Central memory CD8-positive, alpha-beta T cell (primary cell): Measurements from ENCODE around the gene YES1.
A peak's percentile ranks its signal among the peaks of the same experiment; 100 is the strongest.
"Not testable (repeated sequence)": the region's sequence is repeated elsewhere in the genome, so short reads cannot be mapped to it uniquely, and the experiment has no call there.

Experiments
- ATAC-seq: fragments of 150-1000 bp; cut with Tn5 transposase; replicated peaks from 2 replicates; pipeline ENCODE4 v1.10.0; 2022; ENCODE audit warnings: mild to moderate bottlenecking, moderate FRiP score, moderate number of reproducible peaks; ENCODE audit not compliant: poor library complexity, severe bottlenecking; ENCODE audit errors: extremely low read depth
- DNase-seq, 2 donors: peaks; one replicate each; pipeline ENCODE4 v3.0.0; 2021; ENCODE audit warnings: low spot score in 2 of 2
- H3K27ac Mint-ChIP-seq: one replicate; pipeline ENCODE4 v1.8.0; 2022; ENCODE audit warnings: low read depth, mild to moderate bottlenecking, moderate library complexity, mixed read lengths
- H3K27me3 Mint-ChIP-seq: one replicate; pipeline ENCODE4 v1.8.0; 2022; ENCODE audit warnings: mixed read lengths
- H3K36me3 Mint-ChIP-seq: one replicate; pipeline ENCODE4 v1.8.0; 2022; ENCODE audit warnings: mild to moderate bottlenecking, moderate library complexity, mixed read lengths; ENCODE audit not compliant: insufficient read depth
- H3K4me1 Mint-ChIP-seq: one replicate; pipeline ENCODE4 v1.8.0; 2022; ENCODE audit warnings: mixed read lengths
- H3K4me3 Mint-ChIP-seq: one replicate; pipeline ENCODE4 v1.8.0; 2022; ENCODE audit warnings: mild to moderate bottlenecking, moderate library complexity, mixed read lengths
- H3K9me3 Mint-ChIP-seq: one replicate; pipeline ENCODE4 v1.8.0; 2022; ENCODE audit warnings: mixed read lengths

The YES1 gene

GRCh38 chr18:767084-767882 lies 44.8 kb downstream of the YES1 start:
- ATAC-seq (no peak), DNase-seq (no peak)
- no peaks in the 10 kb centered on the region for H3K9me3 Mint-ChIP-seq
- H3K4me1 Mint-ChIP-seq = peaks cover 24% of the 10 kb centered on the region
- H3K4me3 Mint-ChIP-seq = no peak overlapping the region
- no peaks in the 10 kb centered on the region for H3K27me3 Mint-ChIP-seq
- no peak overlapping the region for H3K27ac Mint-ChIP-seq
- peaks cover 10% of the 10 kb centered on the region for H3K36me3 Mint-ChIP-seq

GRCh38 chr18:766550-766860 lies 45.5 kb downstream of the YES1 start:
- H3K4me3 Mint-ChIP-seq = no peak overlapping the region
- H3K27me3 Mint-ChIP-seq = no peaks in the 10 kb centered on the region
- H3K27ac Mint-ChIP-seq = no peak overlapping the region
- no peak for ATAC-seq
- no peak for DNase-seq
- H3K36me3 Mint-ChIP-seq = peaks cover 10% of the 10 kb centered on the region
- H3K4me1 Mint-ChIP-seq = peaks cover 27% of the 10 kb centered on the region
- no peaks in the 10 kb centered on the region for H3K9me3 Mint-ChIP-seq

- Mint-ChIP-seq H3K4me1 (peaks cover 30% of the 10 kb centered on the region), H3K36me3 (peaks cover 9% of the 10 kb centered on the region), H3K27me3 (no peaks in the 10 kb centered on the region), H3K9me3 (no peaks in the 10 kb centered on the region), H3K27ac (no peak overlapping the region), H3K4me3 (no peak overlapping the region)
- ATAC-seq = no peak
- DNase-seq = no peak
Measured at GRCh38 chr18:765764-766549, 46.1 kb downstream of the YES1 start.

GRCh38 chr18:759864-760263 lies 52.2 kb downstream of the YES1 start:
- ATAC-seq, H3K9me3 Mint-ChIP-seq, H3K27me3 Mint-ChIP-seq, DNase-seq, H3K4me3 Mint-ChIP-seq, H3K36me3 Mint-ChIP-seq, H3K27ac Mint-ChIP-seq: not testable (repeated sequence)
- H3K4me1 Mint-ChIP-seq = peaks cover 25% of the 10 kb centered on the region

GRCh38 chr18:755506-755905 lies 56.5 kb downstream of the YES1 start:
- Mint-ChIP-seq H3K9me3 (no peaks in the 10 kb centered on the region), H3K4me1 (peaks cover 14% of the 10 kb centered on the region), H3K36me3 (peaks cover 13% of the 10 kb centered on the region), H3K4me3 (no peak overlapping the region), H3K27me3 (no peaks in the 10 kb centered on the region), H3K27ac (no peak overlapping the region)
- no peak for DNase-seq
- ATAC-seq = no peak

GRCh38 chr18:754656-755055 lies 57.4 kb downstream of the YES1 start:
- H3K9me3 Mint-ChIP-seq = no peaks in the 10 kb centered on the region
- H3K27me3 Mint-ChIP-seq = no peaks in the 10 kb centered on the region
- peaks cover 14% of the 10 kb centered on the region for H3K4me1 Mint-ChIP-seq
- peak overlapping the region; percentile 30 for H3K27ac Mint-ChIP-seq
- H3K4me3 Mint-ChIP-seq = no peak overlapping the region
- H3K36me3 Mint-ChIP-seq = peaks cover 13% of the 10 kb centered on the region
- no peak for ATAC-seq
- no peak for DNase-seq

- no peaks in the 10 kb centered on the region for H3K9me3 Mint-ChIP-seq
- peaks cover 23% of the 10 kb centered on the region for H3K36me3 Mint-ChIP-seq
- H3K4me3 Mint-ChIP-seq = no peak overlapping the region
- ATAC-seq (no peak), DNase-seq (no peak)
- H3K27me3 Mint-ChIP-seq = no peaks in the 10 kb centered on the region
- H3K4me1 Mint-ChIP-seq = peaks cover 9% of the 10 kb centered on the region
- H3K27ac Mint-ChIP-seq = no peak overlapping the region
Measured at GRCh38 chr18:750456-750855, 61.6 kb downstream of the YES1 start.

GRCh38 chr18:744832-745597 lies 67.0 kb downstream of the YES1 start:
- Mint-ChIP-seq H3K4me1 (no peaks in the 10 kb centered on the region), H3K27ac (no peak overlapping the region)

GRCh38 chr18:741931-742512 lies 70.0 kb downstream of the YES1 start:
- Mint-ChIP-seq H3K27ac (no peak overlapping the region), H3K4me1 (no peaks in the 10 kb centered on the region), H3K9me3 (no peaks in the 10 kb centered on the region), H3K4me3 (no peak overlapping the region), H3K36me3 (peaks cover 19% of the 10 kb centered on the region), H3K27me3 (no peaks in the 10 kb centered on the region)
- DNase-seq (no peak), ATAC-seq (peak; percentile 83)

More at GRCh38 chr18:744832-745597, 67.0 kb downstream of the YES1 start:
- H3K4me3 Mint-ChIP-seq = no peak overlapping the region
- no peaks in the 10 kb centered on the region for H3K9me3 Mint-ChIP-seq
- no peaks in the 10 kb centered on the region for H3K27me3 Mint-ChIP-seq
- DNase-seq = no peak
- H3K36me3 Mint-ChIP-seq = peaks cover 19% of the 10 kb centered on the region
- ATAC-seq = no peak

- ATAC-seq (no peak), DNase-seq (no peak)
- H3K4me1 Mint-ChIP-seq = no peaks in the 10 kb centered on the region
- no peak overlapping the region for H3K4me3 Mint-ChIP-seq
- H3K36me3 Mint-ChIP-seq = peaks cover 46% of the 10 kb centered on the region
- no peak overlapping the region for H3K27ac Mint-ChIP-seq
- no peaks in the 10 kb centered on the region for H3K27me3 Mint-ChIP-seq
- H3K9me3 Mint-ChIP-seq = no peaks in the 10 kb centered on the region
Measured at GRCh38 chr18:732371-732770, 79.7 kb downstream of the YES1 start.

GRCh38 chr18:731185-731584 lies 80.9 kb downstream of the YES1 start:
- ATAC-seq (no peak), DNase-seq (no peak)
- H3K9me3 Mint-ChIP-seq = no peaks in the 10 kb centered on the region
- H3K27me3 Mint-ChIP-seq = no peaks in the 10 kb centered on the region
- H3K27ac Mint-ChIP-seq = no peak overlapping the region
- peaks cover 44% of the 10 kb centered on the region for H3K36me3 Mint-ChIP-seq
- no peaks in the 10 kb centered on the region for H3K4me1 Mint-ChIP-seq
- no peak overlapping the region for H3K4me3 Mint-ChIP-seq

GRCh38 chr18:730692-731091 lies 81.3 kb downstream of the YES1 start:
- DNase-seq (no peak), ATAC-seq (no peak)
- H3K4me3 Mint-ChIP-seq = no peak overlapping the region
- H3K9me3 Mint-ChIP-seq = no peaks in the 10 kb centered on the region
- no peaks in the 10 kb centered on the region for H3K4me1 Mint-ChIP-seq
- no peaks in the 10 kb centered on the region for H3K27me3 Mint-ChIP-seq
- H3K27ac Mint-ChIP-seq = no peak overlapping the region
- peaks cover 44% of the 10 kb centered on the region for H3K36me3 Mint-ChIP-seq
